GM12873 (cell line): ENCODE results near the gene SMARCA2.

Experiments
- TF ChIP-seq, protein P1 (sequence below): IDR thresholded peaks from 2 replicates; pipeline ENCODE4 v1.5.1; 2012; ENCODE audit warnings: low read depth, mild to moderate bottlenecking, moderate library complexity, low read length, control low read depth; ENCODE audit not compliant: insufficient read depth; ENCODE audit errors: missing control alignments

Gene SMARCA2

GRCh38 chr9:2043243-2043642 lies 28.1 kb downstream of the SMARCA2 start:
- TF ChIP-seq, protein P1, sequence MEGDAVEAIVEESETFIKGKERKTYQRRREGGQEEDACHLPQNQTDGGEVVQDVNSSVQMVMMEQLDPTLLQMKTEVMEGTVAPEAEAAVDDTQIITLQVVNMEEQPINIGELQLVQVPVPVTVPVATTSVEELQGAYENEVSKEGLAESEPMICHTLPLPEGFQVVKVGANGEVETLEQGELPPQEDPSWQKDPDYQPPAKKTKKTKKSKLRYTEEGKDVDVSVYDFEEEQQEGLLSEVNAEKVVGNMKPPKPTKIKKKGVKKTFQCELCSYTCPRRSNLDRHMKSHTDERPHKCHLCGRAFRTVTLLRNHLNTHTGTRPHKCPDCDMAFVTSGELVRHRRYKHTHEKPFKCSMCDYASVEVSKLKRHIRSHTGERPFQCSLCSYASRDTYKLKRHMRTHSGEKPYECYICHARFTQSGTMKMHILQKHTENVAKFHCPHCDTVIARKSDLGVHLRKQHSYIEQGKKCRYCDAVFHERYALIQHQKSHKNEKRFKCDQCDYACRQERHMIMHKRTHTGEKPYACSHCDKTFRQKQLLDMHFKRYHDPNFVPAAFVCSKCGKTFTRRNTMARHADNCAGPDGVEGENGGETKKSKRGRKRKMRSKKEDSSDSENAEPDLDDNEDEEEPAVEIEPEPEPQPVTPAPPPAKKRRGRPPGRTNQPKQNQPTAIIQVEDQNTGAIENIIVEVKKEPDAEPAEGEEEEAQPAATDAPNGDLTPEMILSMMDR, result no peak

DNA sequence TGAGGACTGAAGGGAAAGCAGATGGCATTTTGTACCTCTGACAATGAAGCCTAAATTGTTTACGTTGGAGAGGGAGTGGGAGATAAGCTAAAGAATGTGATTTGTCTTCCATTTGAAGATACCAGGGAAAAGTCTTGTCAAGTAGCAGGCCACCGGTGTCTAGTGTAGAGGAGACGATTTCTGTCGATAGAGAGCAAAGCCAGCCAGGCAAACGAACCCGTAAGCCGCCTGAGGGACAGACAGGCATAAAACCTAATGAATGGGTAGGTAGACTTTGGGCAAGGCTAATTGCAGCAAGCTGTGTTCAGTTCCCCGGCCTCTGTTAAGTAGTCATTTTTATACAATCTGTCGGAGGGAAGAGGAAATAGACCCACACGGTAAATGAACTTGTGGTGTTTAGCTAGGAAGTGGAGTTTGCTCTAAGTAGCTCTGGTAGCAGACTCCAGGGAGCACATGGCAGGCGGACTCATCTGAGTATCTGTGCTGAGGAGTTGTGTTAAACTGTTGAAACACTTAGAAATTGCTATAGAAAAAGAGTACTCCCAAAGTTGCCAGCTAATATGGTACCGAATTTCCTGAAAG lies 28.8 kb downstream of the SMARCA2 start:
- TF ChIP-seq, protein P1, result no peak

- TF ChIP-seq, protein P1, result no peak
Observed at GRCh38 chr9:2047144-2047671, 32.1 kb downstream of the SMARCA2 start.

DNA sequence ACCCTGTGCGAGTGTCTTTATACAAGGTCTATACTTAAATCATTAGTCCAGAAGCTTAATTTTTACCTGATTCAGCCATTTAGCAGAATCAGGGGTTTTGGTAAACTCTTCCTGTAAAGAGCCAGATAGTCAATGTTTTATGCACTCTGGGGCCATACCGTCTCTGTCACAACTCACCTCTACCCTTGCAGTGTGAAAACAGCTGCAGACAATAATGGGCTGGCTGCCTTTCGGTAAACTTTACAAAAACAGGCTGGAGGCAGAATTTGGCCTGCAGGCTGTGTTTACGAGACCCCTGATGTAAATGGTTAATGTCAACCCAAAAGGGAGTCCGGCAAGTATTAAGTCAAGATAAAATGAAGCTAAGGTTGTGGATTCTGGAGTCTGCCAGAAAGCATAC lies 32.8 kb downstream of the SMARCA2 start:
- TF ChIP-seq, protein P1, result no peak

GRCh38 chr9:2050236-2050635 lies 35.1 kb downstream of the SMARCA2 start:
- TF ChIP-seq, protein P1, result no peak

DNA sequence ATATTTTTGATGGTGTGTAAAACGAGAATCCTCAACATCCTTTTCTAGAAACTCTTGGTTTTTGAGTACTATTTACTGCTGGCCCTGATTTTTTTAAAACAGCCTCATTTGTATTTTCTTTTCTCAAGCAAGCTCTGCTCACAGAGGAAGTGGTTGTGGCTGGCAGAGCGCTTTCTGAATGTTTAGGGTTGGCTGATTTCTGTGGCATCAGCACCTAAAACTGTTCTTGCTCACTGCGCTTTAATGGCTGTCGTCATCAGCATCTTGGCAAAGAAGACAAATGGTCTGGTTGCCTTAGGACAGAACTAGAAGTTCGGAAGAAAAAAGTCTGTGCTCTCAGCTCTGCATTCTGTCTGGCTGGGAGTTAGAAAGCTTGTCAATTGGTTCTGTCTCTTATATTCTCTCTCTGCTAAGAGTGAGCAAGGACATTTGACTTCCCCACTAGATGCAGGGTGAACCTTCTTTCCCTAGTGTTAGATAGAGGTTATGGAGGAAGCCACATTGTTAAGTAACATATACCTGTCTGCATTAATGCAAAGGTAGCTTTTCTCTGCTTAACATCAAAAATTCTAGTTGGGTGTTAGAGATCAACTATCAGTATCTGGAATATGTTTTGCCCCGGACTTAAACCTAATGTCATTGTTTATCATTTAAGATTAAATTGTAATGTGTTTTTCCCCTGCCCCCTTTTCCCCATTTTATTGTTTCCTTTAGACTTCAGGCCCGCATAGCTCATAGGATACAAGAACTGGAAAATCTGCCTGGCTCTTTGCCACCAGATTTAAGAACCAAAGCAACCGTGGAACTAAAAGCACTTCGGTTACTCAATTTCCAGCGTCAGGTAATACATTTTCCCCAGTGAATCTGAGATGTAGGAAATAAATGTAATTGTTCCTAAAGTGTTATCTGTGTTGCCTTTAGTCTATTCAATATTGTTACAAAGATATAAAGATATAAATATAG lies 39.0 kb downstream of the SMARCA2 start:
- TF ChIP-seq, protein P1, result no peak

DNA sequence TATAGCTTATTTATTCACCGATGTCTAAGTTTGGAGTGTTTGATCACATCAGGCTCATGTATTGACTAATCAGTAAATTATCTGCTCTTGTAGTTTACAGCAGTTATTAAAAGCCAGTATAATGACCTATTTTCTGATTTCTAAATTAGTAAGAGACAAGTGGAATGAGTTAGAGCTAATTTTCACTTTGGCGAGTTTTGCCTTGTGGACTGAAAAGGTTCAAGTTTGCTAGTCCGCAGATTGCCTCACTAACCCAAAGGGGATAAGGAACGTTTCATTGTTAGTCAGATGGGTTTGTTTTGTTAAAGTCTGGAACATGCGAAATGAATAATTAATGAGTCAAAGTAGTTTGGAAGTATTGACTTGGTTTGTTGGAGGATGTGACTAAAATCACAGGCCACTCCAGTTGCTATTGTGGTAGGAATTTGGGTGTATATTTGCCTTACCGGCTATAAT lies 40.1 kb downstream of the SMARCA2 start:
- TF ChIP-seq, protein P1, result no peak
